K562 (cell line): Measurements from ENCODE around the gene TRIP12. TPM values are rescaled to one million over a fixed set of nuclear protein-coding genes. Genes with fewer than 3 reads are reported as not detected.

Source experiments
- ATAC-seq: fragments of 200-7000 bp; cut with Tn5 transposase; 3 replicates; pipeline ENCODE4 v1.9.1; 2020; ENCODE audit warnings: moderate library complexity
- BruUV-seq: library from RNA; stranded (reverse); fragments of 400-500 nt; replicated peaks from 2 replicates; lab custom pipeline; 2021; lab: Mats Ljungman, UMichigan
- CTCF ChIA-PET: fragments of 300-600 bp; formaldehyde crosslinking; extraction: SDS; loops from one replicate; lab custom pipeline; 2021; ENCODE audit warnings: low intra/inter-chr PET ratio; lab: Yijun Ruan, JAX
- POLR2A ChIA-PET: fragments of 300-600, 350-650 bp; sonication (Branson Sonifier 250); formaldehyde crosslinking; extraction: SDS; loops from one replicate; lab custom pipeline; 2021; ENCODE audit warnings: antibody characterized with exemption, inconsistent platforms; lab: Yijun Ruan, JAX
- DNase-seq, 4 experiments: peaks; one replicate each; pipeline versions ENCODE4 v3.0.0 to v3.0.0-alpha.2; 2011 to 2018; ENCODE audit warnings: low spot score in 3 of 4, mixed read lengths in 3 of 4; ENCODE audit errors: extremely low read depth in 1 of 4
- FAIRE-seq: peaks from 2 replicates; lab custom pipeline; 2011; peaks lifted over from hg19 to GRCh38; lab: Jason Lieb, UNC
- H2AFZ ChIP-seq: 2 replicates; pipeline ENCODE4 v1.6.0; 2011; ENCODE audit warnings: low read depth, low read length, control low read depth, inconsistent platforms
- H3K27ac ChIP-seq: fragments of 200-600 bp; 3 replicates; pipeline ENCODE4 v1.8.0; 2011; ENCODE audit warnings: low read depth, mild to moderate bottlenecking, control low read depth, inconsistent platforms, low read length, moderate library complexity, mixed read lengths; ENCODE audit errors: extremely low read depth
- H3K27me3 ChIP-seq, 2 experiments: fragments of 300-600 bp in 1 of 2; 2 replicates in 1 of 2; 3 replicates in 1 of 2; pipeline versions ENCODE4 v1.6.0 to v1.8.0; 2011; ENCODE audit warnings: inconsistent platforms in 2 of 2, low read length in 2 of 2, mild to moderate bottlenecking in 1 of 2, mixed read lengths in 1 of 2, moderate library complexity in 1 of 2; ENCODE audit not compliant: control insufficient read depth in 2 of 2, insufficient read depth in 2 of 2
- H3K36me3 ChIP-seq: fragments of 300-600 bp; 3 replicates; pipeline ENCODE4 v1.8.0; 2011; ENCODE audit warnings: mild to moderate bottlenecking, low read length, inconsistent platforms; ENCODE audit not compliant: control insufficient read depth, insufficient read depth
- H3K4me1 ChIP-seq, 2 experiments: fragments of 200-600 bp in 1 of 2; replicated peaks in 1 of 2; 2 replicates in 1 of 2; 3 replicates in 1 of 2; pipeline versions ENCODE4 v1.5.1 to v1.8.0; 2011; ENCODE audit warnings: inconsistent platforms in 2 of 2, low read length in 2 of 2, mild to moderate bottlenecking in 1 of 2, mixed read lengths in 1 of 2, moderate library complexity in 1 of 2; ENCODE audit not compliant: control insufficient read depth in 2 of 2, insufficient read depth in 2 of 2
- H3K4me2 ChIP-seq: 2 replicates; pipeline ENCODE4 v1.6.1; 2011; ENCODE audit warnings: low read length, control low read depth, inconsistent platforms, mixed read lengths; ENCODE audit not compliant: insufficient read depth
- H3K4me3 ChIP-seq: fragments of 200-600 bp; sonication (generic), shearing (Covaris generic); 2 replicates; pipeline ENCODE4 v1.5.1; 2016; ENCODE audit warnings: control low read depth, inconsistent platforms
- H3K79me2 ChIP-seq: fragments of 200-600 bp; 3 replicates; pipeline ENCODE4 v1.8.0; 2011; ENCODE audit warnings: low read length, inconsistent platforms; ENCODE audit not compliant: control insufficient read depth, insufficient read depth
- H3K9ac ChIP-seq, 2 experiments: 2 replicates each; pipeline versions ENCODE4 v1.6.0 to v1.6.1; 2011; ENCODE audit warnings: low read depth in 2 of 2, low read length in 2 of 2, control low read depth in 1 of 2, inconsistent platforms in 1 of 2, mild to moderate bottlenecking in 1 of 2, mixed read lengths in 1 of 2; ENCODE audit not compliant: insufficient read depth in 1 of 2
- H3K9me1 ChIP-seq: one replicate; pipeline ENCODE4 v1.6.0; 2011; ENCODE audit warnings: inconsistent platforms, mild to moderate bottlenecking, low read length, moderate library complexity; ENCODE audit not compliant: control insufficient read depth, insufficient read depth
- H3K9me3 ChIP-seq: replicated peaks from 2 replicates; pipeline ENCODE4 v1.5.1; 2011; ENCODE audit warnings: low read depth, low read length, inconsistent platforms; ENCODE audit not compliant: control insufficient read depth, insufficient read depth
- H4K20me1 ChIP-seq: replicated peaks from 2 replicates; pipeline ENCODE4 v1.6.1; 2011; ENCODE audit warnings: low read length, inconsistent platforms, mixed read lengths; ENCODE audit not compliant: control insufficient read depth, insufficient read depth
- BACH1 ChIP-seq: fragments of 200-800 bp; sonication (Bioruptor generic); IDR thresholded peaks from 2 replicates; pipeline ENCODE4 v1.6.1; 2016; ENCODE audit warnings: missing genetic modification characterization, missing compliant biosample characterization
- CHCHD3 ChIP-seq: fragments of 250-450 bp; sonication (Bioruptor Pico); IDR thresholded peaks from 2 replicates; pipeline ENCODE4 v2.1.2; 2022; ENCODE audit warnings: mild to moderate bottlenecking
- FUS ChIP-seq: fragments of 200-400 bp; formaldehyde crosslinking; optimal IDR thresholded peaks from 2 replicates; pipeline ENCODE3; 2017; ENCODE audit warnings: low read depth, low read length
- GTF2F1 ChIP-seq: IDR thresholded peaks from 2 replicates; pipeline ENCODE4 v1.6.1; 2011; ENCODE audit warnings: low read depth, low read length, improper control_type of control experiment
- HMG20A ChIP-seq: fragments of 450-650 bp; formaldehyde crosslinking; conservative IDR thresholded peaks from 2 replicates; pipeline ENCODE4 v1.4.0; 2020; ENCODE audit warnings: mild to moderate bottlenecking, mixed read lengths
- MCM2 ChIP-seq: fragments of 450-650 bp; IDR thresholded peaks from 2 replicates; pipeline ENCODE4 v1.6.1; 2017; ENCODE audit warnings: low read depth, mild to moderate bottlenecking
- MTA1 ChIP-seq: fragments of 450-650 bp; IDR thresholded peaks from 2 replicates; pipeline ENCODE4 v1.6.1; 2017; ENCODE audit warnings: borderline replicate concordance
- TBP ChIP-seq: optimal IDR thresholded peaks from 2 replicates; pipeline ENCODE3; 2011; ENCODE audit warnings: low read depth, low read length, improper control_type of control experiment
- XRCC5 ChIP-seq: fragments of 200-400 bp; formaldehyde crosslinking; IDR thresholded peaks from 2 replicates; pipeline ENCODE4 v1.6.1; 2017; ENCODE audit warnings: low read depth, mild to moderate bottlenecking, low read length
- ZNF184 ChIP-seq: sonication (generic); formaldehyde crosslinking; IDR thresholded peaks from 2 replicates; pipeline ENCODE4 v1.5.0; 2020; ENCODE audit warnings: missing genetic modification reagents
- ZNF354B ChIP-seq: fragments of 250-450 bp; sonication (Bioruptor Pico); IDR thresholded peaks from 2 replicates; pipeline ENCODE4 v1.4.0; 2020
- ZNF695 ChIP-seq: fragments of 450-650 bp; formaldehyde crosslinking; IDR thresholded peaks from 2 replicates; pipeline ENCODE4 v1.4.0; 2020; ENCODE audit warnings: mild to moderate bottlenecking, moderate library complexity
- ZNF778 ChIP-seq: fragments of 450-650 bp; formaldehyde crosslinking; IDR thresholded peaks from 2 replicates; pipeline ENCODE4 v1.4.0; 2020; ENCODE audit warnings: mild to moderate bottlenecking, moderate library complexity
- WGBS: fragments of 100-300 bp; shearing (Covaris generic); methylation state at CpG from one replicate; pipeline ENCODE4 v1.1.6; 2016; ENCODE audit warnings: low coverage, mixed read lengths; ENCODE audit not compliant: insufficient coverage; ENCODE audit errors: missing lambda C conversion rate; 5-methylcytosine and 5-hydroxymethylcytosine counted together
- in situ Hi-C: fragments of 300-500 bp; cut with MboI; formaldehyde crosslinking; loops from 4 replicates; pipeline ENCODE4 v1.15.0; 2018; ENCODE audit warnings: inconsistent platforms, mixed read lengths
- intact Hi-C: fragments of 100-400 bp; cut with micrococcal nuclease; formaldehyde crosslinking; loops from 2 replicates; pipeline ENCODE4 v1.14.2; 2022
- polyA plus RNA-seq, 8 experiments: library from polyadenylated mRNA; depleted of rRNA in 4 of 8; stranded (reverse) in 5 of 8; unstranded in 3 of 8; fragments of >200 nt; fragmentation: Nextera tagmentation in 2 of 8; fragmentation: Illumina TruSeq in 1 of 8; extraction: Ambion mirVana in 2 of 8; extraction: Trizol in 1 of 8; gene quantifications; 2 replicates each; pipeline versions ENCODE4 v1.2.1 to v1.2.3, GENCODE V29; 2011 to 2014; ENCODE audit warnings: inconsistent platforms in 1 of 8, missing spikeins in 1 of 8
- total RNA-seq, 7 experiments: library from RNA; depleted of rRNA in 6 of 7; stranded (reverse); fragments of >200 nt in 6 of 7; fragmentation: Illumina TruSeq in 2 of 7; extraction: Trizol in 2 of 7; gene quantifications; 2 replicates each; pipeline versions ENCODE4 v1.2.1 to v1.2.3, GENCODE V29; 2011 to 2021; ENCODE audit warnings: low replicate concordance in 1 of 7

The TRIP12 gene
- total and polyA plus RNA-seq, 9 of the 15 experiments (the other 6 are each of a cell fraction or from before 2014, with no cell fraction given) = 15.2 to 131 (median 80.1) TPM

DNA sequence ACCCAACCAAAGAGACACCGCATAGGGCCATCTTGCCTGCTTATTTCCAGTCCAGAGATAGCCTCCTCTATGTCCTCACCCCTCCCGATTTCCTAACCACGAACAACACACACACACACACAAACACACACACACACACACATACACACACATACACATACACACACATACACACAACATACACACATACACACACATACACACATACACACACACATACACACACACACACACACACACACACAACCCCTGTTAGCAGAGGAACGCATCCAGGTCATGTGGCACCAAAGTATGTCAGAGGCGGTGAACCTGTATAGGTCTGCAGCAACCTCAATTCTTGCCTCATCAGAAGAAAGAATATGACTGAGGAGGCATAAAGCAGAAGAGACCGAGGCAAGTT, 188.9 kb downstream of the TRIP12 start:
- no peaks in the 10 kb centered on the region for H3K9me1 ChIP-seq
- H3K9ac ChIP-seq = no peak overlapping the region
- ATAC-seq (no peak), FAIRE-seq (no peak), DNase-seq (no peak)
- in situ Hi-C loops (no loop called here), intact Hi-C loops (no loop called here)
- TF ChIP-seq BACH1 (no peak), TBP (no peak), GTF2F1 (no peak), ZNF695 (no peak), ZNF778 (CRISPR knock-in tag) (no peak), MCM2 (no peak), CHCHD3 (CRISPR knock-in tag) (no peak), XRCC5 (no peak), HMG20A (CRISPR knock-in tag) (no peak), ZNF184 (CRISPR knock-in tag) (no peak), FUS (no peak), ZNF354B (CRISPR knock-in tag) (no peak), MTA1 (no peak)
- H3K9me3 ChIP-seq = no peaks in the 10 kb centered on the region
- no peak overlapping the region for H3K4me2 ChIP-seq
- no peak overlapping the region for H2AFZ ChIP-seq
- H3K79me2 ChIP-seq = no peaks in the 10 kb centered on the region
- no TSS peak for BruUV-seq
- H3K4me1 ChIP-seq = no peaks in the 10 kb centered on the region; a peak in 1 of 5 replicates
- no peaks in the 10 kb centered on the region for H4K20me1 ChIP-seq
- ChIA-PET CTCF (no interaction called here), POLR2A (no interaction called here)
- H3K4me3 ChIP-seq = no peak overlapping the region
- H3K36me3 ChIP-seq = no peaks in the 10 kb centered on the region
- no peak overlapping the region for H3K27ac ChIP-seq
- H3K27me3 ChIP-seq = no peaks in the 10 kb centered on the region; a peak in 1 of 5 replicates
- WGBS = 0% methylated on average over 4 of the region's 6 CpGs
